NCI-H524 treated with DMSO at 0.1 percent for 48 hours (cell line): Measurements from ENCODE around the gene GLDC.

Experiments used
- DNase-seq: peaks from one replicate; lab custom pipeline; 2025; lab: John Stamatoyannopoulos, UW

Gene GLDC

DNA sequence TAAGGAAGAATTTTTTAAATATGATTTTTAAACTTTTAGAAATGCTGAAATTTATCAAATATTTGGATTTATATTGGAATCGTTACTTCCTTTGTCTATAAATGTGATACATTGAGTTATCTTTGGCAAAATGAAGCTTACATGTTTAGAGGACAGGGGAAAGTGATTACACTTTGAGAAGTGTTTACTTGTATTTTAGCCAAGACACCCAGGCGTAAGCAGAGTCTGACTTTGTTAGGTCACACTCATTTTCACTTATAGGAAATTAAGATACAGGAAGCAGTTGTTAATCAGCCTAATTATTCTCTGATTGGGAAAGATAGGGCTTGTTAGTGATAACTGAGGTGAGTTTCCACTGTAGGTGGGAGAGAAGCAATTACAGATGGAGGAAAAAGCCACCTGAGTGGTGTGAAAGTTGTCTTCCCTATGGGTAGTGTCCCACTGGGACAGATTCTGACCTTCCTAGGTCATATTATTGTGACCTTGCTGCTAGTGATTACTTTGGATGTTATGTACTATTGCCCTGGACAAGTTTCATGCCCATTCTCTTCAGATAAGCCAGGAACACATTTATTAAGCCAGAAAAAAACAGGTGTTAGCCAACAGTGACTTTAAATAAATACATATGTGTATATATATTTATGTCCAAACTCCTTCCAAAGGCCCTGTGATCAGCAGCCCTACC is 143.9 kb downstream of the GLDC start:
- no peak for DNase-seq

DNA sequence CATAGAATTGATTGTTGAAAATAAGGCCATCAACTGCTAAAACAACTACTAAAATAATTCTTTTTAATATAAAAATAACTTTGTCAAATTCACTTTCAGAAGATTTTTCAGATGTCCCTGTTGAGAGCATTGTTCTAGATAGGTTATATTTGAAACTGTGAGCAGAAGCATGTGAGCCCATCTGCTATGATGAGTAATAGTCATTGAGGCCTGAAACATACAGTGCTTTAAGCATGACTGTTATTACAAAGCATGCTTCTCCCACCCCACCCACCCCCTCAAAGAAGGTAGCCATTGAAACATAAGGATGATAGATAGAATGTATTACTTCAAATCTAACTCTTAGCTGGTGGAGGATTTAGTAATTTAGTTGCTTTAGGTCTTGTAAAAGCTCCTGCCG is 146.5 kb downstream of the GLDC start:
- DNase-seq = no peak

DNA sequence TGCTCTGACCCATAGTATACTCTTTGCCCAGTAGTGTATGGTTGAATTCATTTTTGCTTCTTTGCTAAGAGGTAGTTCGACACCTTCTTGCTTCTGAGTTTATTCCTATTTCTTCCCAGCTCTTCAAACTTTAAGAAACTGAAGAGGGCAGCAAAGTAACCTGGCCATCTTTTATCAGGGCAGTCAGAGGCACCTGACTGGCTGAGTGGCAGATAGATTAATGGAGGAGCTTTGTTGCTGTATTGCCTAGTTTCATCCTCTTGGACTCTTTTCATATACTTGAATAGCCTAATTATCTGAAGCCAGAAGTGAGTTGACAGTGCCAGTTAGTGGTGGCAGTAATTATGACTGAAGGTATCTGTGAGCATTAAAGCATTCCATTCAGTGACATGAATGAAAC is 150.1 kb downstream of the GLDC start:
- no peak for DNase-seq

GRCh38 chr9:6490863-6491262 is 154.7 kb downstream of the GLDC start:
- no peak for DNase-seq

DNA sequence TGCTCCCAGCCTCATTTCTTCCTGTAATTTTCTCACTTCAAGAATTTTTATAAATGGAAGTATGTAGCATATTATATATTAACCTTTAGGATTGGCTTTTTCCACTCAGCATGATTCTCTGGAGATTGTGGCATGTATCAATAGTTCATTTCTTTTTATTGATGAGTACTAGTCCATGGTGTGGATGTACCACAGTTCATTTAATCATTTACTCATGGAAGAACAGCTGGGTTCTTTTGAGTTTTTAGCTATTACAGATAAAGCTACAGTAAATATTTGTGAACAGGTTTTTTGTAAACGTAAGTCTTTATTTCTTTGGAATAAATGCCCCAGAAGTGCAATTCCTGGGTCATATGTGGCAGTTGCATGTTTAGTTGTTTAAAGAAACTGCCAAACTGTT is 156.4 kb downstream of the GLDC start:
- DNase-seq = no peak

DNA sequence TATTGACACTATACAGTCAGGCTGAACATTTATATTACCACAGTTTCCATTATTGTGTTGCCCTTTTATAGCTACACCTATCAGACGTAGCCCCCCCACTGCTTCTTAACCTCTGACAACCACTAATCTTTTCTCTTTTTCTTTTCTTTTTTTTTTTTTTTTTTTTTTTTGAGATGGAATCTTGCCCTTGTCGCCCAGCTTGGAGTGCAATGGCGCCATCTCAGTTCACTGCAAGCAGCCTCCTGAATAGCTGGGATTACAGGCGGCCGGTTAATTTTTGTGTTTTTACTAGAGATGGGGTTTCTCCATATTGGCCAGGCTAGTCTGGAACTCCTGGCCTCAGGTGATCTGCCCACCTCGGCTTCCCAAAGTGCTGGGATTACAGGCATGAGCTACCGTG is 157.1 kb downstream of the GLDC start:
- no peak for DNase-seq

- no peak for DNase-seq
Observed at GRCh38 chr9:6484210-6484609, 161.3 kb downstream of the GLDC start.
